HG02870 (cell line): ENCODE data around the gene RAD9A.

Experiments used
- ATAC-seq: cut with Tn5 transposase; IDR thresholded peaks from one replicate; pipeline ENCODE4 v1.9.1; 2021; ENCODE audit warnings: mild to moderate bottlenecking, moderate library complexity; ENCODE audit not compliant: unreplicated experiment

The RAD9A gene

GRCh38 chr11:67356864-67357561 lies 34.8 kb upstream of the RAD9A start:
- ATAC-seq, result no peak

- ATAC-seq, result no peak
Observed at GRCh38 chr11:67357831-67358670, 33.7 kb upstream of the RAD9A start.

- ATAC-seq, result no peak
Observed at GRCh38 chr11:67364169-67364568, 27.6 kb upstream of the RAD9A start.

GRCh38 chr11:67364783-67365722 lies 26.7 kb upstream of the RAD9A start:
- no peak for ATAC-seq

GRCh38 chr11:67365736-67366444 lies 25.9 kb upstream of the RAD9A start:
- ATAC-seq, result no peak

GRCh38 chr11:67366546-67366945 lies 25.2 kb upstream of the RAD9A start:
- ATAC-seq, result no peak

GRCh38 chr11:67366961-67367760 lies 24.6 kb upstream of the RAD9A start:
- no peak for ATAC-seq

- ATAC-seq, result no peak
Observed at GRCh38 chr11:67367761-67368227, 24.0 kb upstream of the RAD9A start.

GRCh38 chr11:67368621-67369020 lies 23.2 kb upstream of the RAD9A start:
- ATAC-seq, result no peak

- no peak for ATAC-seq
Observed at GRCh38 chr11:67369275-67369674, 22.5 kb upstream of the RAD9A start.

GRCh38 chr11:67369801-67370284 lies 21.9 kb upstream of the RAD9A start:
- ATAC-seq, result no peak

- no peak for ATAC-seq
Observed at GRCh38 chr11:67370351-67371076, 21.3 kb upstream of the RAD9A start.

- ATAC-seq, result no peak
Observed at GRCh38 chr11:67371189-67371910, 20.4 kb upstream of the RAD9A start.

GRCh38 chr11:67371911-67372320 lies 19.9 kb upstream of the RAD9A start:
- ATAC-seq, result no peak

- ATAC-seq, result no peak
Observed at GRCh38 chr11:67372321-67372992, 19.3 kb upstream of the RAD9A start.

GRCh38 chr11:67372993-67373647 lies 18.7 kb upstream of the RAD9A start, which contains the start of gene CLCF1:
CLCF1 (minus strand) TSS chr11:67373598; CDS start chr11:67373539, 59 bp downstream.
- no peak for ATAC-seq
